IPS-18a (cell line): ENCODE results near the gene UBASH3A.

Experiments used
- H3K27ac ChIP-seq: one replicate; pipeline ENCODE4 v1.5.1; 2013; ENCODE audit warnings: low read length
- H3K27me3 ChIP-seq: one replicate; pipeline ENCODE4 v1.6.1; 2013; ENCODE audit warnings: mild to moderate bottlenecking, low read length; ENCODE audit not compliant: control insufficient read depth, insufficient read depth
- H3K36me3 ChIP-seq: one replicate; pipeline ENCODE4 v1.6.1; 2013; ENCODE audit warnings: low read depth, low read length; ENCODE audit not compliant: control insufficient read depth
- H3K4me1 ChIP-seq: one replicate; pipeline ENCODE4 v1.6.1; 2013; ENCODE audit warnings: low read depth, low read length; ENCODE audit not compliant: control insufficient read depth
- H3K4me3 ChIP-seq: one replicate; pipeline ENCODE4 v1.5.1; 2013; ENCODE audit warnings: low read length
- H3K9ac ChIP-seq: one replicate; pipeline ENCODE4 v1.6.1; 2013; ENCODE audit warnings: mild to moderate bottlenecking, low read length, moderate library complexity
- H3K9me3 ChIP-seq: one replicate; pipeline ENCODE4 v1.6.1; 2013; ENCODE audit warnings: low read depth, low read length; ENCODE audit not compliant: control insufficient read depth

UBASH3A gene

DNA sequence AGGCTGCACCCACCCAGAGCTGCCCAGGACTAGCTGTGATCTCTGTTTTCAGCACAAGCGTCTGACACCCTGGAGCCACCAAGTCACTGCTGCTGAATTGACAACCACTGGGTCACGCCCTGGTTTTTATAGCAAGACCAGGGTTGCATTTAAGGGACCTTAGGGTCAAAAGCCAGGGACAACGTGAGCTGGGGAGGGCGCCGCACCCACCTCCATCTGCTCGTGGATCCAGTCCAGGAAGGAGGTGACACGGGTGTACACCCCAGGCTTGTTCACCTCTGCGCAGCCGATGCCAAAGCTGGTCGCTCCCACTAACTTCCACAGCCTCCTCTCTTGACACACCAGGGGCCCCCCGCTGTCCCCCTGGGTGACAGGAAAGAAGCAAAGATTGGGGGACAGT is 28.2 kb upstream of the UBASH3A start:
- peaks cover 23% of the 10 kb centered on the region for H3K27me3 ChIP-seq
- H3K36me3 ChIP-seq, result no peaks in the 10 kb centered on the region
- H3K9ac ChIP-seq, result no peak overlapping the region
- no peaks in the 10 kb centered on the region for H3K9me3 ChIP-seq
- H3K4me3 ChIP-seq, result no peak overlapping the region
- H3K27ac ChIP-seq, result no peak overlapping the region
- peaks cover 6% of the 10 kb centered on the region for H3K4me1 ChIP-seq

DNA sequence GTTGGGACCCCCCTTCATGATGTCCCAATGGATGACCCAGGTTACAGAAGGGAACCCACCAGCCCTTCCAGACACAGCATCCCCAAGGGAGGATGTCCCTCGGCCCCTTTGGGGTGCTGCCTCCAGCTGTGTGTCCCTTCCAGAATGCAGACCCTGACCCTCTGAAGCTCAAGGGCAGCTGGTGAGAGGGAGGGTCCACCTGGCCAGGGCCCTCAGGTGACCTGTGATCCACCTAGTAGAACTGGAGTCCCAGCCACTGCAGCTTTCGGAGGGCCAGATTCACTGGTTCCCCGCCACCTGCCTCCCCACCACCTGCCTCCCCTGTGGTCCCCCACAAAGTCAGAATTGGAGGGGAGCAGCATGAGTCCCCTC is 27.8 kb upstream of the UBASH3A start:
- Histone ChIP-seq H3K4me3 (no peak overlapping the region), H3K9ac (no peak overlapping the region), H3K4me1 (peaks cover 6% of the 10 kb centered on the region), H3K27ac (no peak overlapping the region), H3K9me3 (no peaks in the 10 kb centered on the region), H3K36me3 (no peaks in the 10 kb centered on the region), H3K27me3 (peaks cover 23% of the 10 kb centered on the region)

DNA sequence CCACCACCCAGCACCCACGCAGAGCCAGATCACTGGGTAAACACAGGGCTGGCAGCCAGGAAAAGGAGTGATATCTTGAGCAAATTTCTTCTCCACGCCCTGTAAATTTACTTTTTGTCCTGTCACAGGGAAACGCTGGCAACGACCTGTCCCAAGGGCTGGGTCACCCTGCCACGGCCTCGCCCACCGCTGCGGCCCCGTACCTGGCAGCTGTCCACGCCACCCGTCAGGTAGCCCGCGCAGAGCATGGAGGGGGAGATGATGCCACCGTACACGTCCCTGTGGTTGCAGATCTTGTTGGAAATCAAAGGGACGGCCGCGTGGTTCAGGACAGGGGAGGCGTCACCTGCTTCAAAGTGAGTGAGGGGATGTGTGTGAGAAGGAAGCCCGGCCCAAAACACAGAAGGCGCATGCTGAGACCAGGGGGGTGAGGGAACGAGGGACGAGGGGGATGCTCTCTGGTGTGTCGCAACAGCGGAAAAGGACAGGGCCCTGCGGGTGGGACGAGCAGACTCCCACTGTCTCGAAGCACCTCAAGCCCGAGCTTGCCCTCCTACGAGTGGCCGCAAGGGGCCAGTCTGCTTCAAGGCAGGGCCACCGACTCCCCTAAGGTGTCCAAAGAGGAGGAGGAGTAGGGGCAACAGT is 27.2 kb upstream of the UBASH3A start:
- Histone ChIP-seq H3K27ac (no peak overlapping the region), H3K36me3 (no peaks in the 10 kb centered on the region), H3K9ac (no peak overlapping the region), H3K4me1 (peaks cover 6% of the 10 kb centered on the region), H3K27me3 (peaks cover 23% of the 10 kb centered on the region), H3K9me3 (no peaks in the 10 kb centered on the region), H3K4me3 (no peak overlapping the region)

DNA sequence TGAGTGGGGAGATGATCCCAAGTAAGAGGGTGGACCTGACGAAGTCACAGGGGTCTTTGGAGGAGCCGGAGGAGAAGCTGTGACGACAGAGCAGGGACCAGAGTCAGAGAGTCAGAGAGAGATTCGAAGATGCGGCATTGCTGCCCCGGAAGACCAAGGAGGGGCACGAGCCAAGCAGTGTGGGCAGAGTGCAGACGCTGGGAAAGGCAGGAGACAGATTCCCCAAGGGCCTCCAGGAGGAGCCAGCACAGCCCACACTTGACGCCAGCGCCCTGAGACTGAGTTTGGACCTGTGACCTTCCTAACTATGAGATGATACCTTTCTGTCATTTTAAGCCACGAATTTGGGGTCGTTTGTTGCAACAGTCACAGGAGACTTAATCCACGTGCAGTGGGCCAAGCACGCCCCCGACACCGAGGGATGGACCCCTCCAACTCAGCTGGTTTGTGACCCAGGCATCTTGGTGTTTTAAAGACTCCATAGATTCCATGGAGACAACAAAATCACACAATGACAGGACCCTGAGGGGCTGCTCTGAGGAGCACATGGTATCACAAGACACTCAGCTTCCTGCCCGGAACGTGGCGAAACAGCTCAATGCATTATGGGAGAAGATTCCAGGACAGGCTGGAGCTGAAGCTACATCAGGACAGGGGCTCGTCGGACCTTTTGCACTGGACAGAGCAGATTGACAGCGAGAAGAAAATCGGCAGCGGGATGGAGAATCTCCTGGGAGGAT is 26.3 kb upstream of the UBASH3A start:
- Histone ChIP-seq H3K27ac (no peak overlapping the region), H3K27me3 (peaks cover 23% of the 10 kb centered on the region), H3K4me3 (no peak overlapping the region), H3K9ac (no peak overlapping the region), H3K4me1 (peaks cover 6% of the 10 kb centered on the region), H3K9me3 (no peaks in the 10 kb centered on the region), H3K36me3 (no peaks in the 10 kb centered on the region)

DNA sequence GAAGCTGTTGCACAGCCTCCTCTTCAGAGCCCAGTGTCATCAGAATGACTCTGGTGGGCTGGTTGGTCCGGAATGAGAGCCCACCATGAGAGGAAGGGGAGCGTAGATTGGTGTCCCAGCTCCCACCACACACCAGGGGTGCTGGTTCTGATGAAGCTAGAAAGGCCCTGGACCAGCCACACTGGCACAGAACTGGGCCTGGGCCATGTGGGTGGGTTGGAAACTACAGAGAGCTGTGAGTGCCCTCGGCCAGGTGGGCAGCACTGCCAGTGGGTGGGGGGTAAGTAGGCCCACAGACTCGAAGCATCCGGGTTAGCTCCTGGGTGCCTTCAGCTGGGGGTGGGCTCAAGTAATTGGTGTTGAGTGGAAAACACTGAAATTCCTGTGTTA is 25.8 kb upstream of the UBASH3A start:
- H3K4me3 ChIP-seq, result no peak overlapping the region

DNA sequence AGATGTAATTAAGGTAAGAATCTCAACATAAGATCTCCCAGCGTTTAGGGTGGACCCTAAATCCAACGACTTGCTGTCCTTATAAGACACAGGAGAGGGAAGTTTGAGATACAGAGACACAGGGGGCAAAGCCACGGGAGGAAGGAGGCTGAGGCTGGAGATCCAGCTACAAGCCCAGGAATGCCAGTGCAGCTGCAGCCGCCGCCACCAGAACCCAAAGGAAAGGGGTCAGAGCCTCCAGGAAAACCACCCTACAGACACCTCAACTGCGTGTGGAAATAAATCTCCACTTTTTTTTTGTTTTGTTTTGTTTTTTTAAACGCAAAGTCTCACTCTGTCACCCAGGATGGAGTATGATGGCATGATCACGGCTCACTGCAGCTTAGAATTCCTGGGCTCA is 25.3 kb upstream of the UBASH3A start:
- H3K9ac ChIP-seq, result no peak overlapping the region
- H3K4me1 ChIP-seq, result peaks cover 6% of the 10 kb centered on the region
- no peak overlapping the region for H3K4me3 ChIP-seq
- peaks cover 23% of the 10 kb centered on the region for H3K27me3 ChIP-seq
- no peaks in the 10 kb centered on the region for H3K9me3 ChIP-seq
- H3K27ac ChIP-seq, result no peak overlapping the region
- H3K36me3 ChIP-seq, result no peaks in the 10 kb centered on the region

More for the DNA sequence above, 25.8 kb upstream of the UBASH3A start:
- Histone ChIP-seq H3K27ac (no peak overlapping the region), H3K4me1 (peaks cover 6% of the 10 kb centered on the region), H3K36me3 (no peaks in the 10 kb centered on the region), H3K27me3 (peaks cover 23% of the 10 kb centered on the region), H3K9me3 (no peaks in the 10 kb centered on the region), H3K9ac (no peak overlapping the region)

DNA sequence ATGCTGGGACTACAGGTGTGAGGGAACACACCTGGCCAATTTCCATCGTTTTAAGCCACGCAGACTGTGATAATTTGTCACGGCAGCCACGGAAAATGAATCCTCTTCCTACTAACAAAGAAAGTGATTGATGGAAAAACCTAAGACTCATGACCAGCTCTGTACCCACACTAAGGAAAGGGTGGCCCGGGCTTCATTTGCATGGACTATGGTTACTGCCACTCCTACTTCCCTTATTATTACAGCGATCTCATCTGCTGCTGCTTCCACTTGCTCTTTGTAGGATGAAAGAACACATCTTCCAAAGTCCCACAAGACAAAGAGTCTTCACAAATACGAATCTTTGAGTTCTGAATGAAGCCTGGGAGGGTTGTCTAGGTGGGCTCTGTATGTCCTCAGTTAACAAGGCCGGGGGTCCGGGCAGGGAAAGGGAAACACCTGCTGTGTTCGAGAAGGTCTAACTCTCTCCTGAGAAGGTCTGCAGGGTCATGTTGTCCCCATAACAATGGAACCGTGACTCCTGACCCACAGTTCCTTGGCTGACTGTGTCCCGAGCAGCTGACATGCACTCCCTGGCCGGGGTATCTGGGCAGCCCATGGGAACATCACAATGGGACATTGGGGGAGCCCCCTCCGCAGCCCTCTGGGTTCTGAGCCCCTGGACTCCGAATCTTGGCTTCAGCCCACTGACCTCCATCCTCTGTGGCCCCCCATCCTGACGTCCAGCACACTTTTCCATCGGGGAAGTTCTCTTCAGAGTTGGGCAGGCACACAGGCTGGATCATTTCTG is 24.1 kb upstream of the UBASH3A start:
- H3K4me1 ChIP-seq, result peaks cover 1% of the 10 kb centered on the region
- no peak overlapping the region for H3K4me3 ChIP-seq
- no peaks in the 10 kb centered on the region for H3K36me3 ChIP-seq
- H3K27me3 ChIP-seq, result peaks cover 14% of the 10 kb centered on the region
- H3K27ac ChIP-seq, result no peak overlapping the region
- H3K9me3 ChIP-seq, result no peaks in the 10 kb centered on the region
- no peak overlapping the region for H3K9ac ChIP-seq

DNA sequence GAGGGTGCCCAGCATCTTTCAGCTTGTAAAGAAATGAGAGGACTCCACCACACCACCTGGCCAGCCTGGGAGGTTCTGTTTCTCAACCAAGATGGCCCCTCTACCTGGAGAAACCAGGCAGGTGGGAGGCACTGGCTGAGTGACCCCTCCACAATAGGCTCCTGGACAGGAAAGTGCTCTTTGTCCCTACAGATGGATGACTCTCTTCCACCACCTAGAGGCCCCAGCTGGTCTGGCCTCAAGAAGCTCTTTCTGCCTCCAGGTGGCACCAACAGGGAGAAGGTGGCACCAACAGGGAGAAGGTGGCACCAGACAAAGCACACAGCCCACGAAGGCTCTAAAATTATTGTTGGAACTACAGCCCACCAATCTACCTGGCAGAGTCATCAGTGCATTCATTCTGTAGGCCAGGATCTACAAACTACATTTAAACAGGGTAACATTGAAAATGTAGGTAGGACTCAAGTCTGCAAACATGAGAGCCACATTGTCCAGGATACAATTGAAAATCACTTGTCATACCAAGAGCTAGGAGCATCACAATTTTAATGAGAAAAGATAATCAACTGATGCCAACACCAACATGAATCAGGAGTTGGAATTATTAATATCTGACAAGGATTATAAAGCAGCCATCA is 22.2 kb upstream of the UBASH3A start:
- H3K36me3 ChIP-seq, result no peaks in the 10 kb centered on the region
- H3K27me3 ChIP-seq, result no peaks in the 10 kb centered on the region
- no peaks in the 10 kb centered on the region for H3K4me1 ChIP-seq
- H3K4me3 ChIP-seq, result no peak overlapping the region
- no peak overlapping the region for H3K9ac ChIP-seq
- no peaks in the 10 kb centered on the region for H3K9me3 ChIP-seq
- no peak overlapping the region for H3K27ac ChIP-seq

DNA sequence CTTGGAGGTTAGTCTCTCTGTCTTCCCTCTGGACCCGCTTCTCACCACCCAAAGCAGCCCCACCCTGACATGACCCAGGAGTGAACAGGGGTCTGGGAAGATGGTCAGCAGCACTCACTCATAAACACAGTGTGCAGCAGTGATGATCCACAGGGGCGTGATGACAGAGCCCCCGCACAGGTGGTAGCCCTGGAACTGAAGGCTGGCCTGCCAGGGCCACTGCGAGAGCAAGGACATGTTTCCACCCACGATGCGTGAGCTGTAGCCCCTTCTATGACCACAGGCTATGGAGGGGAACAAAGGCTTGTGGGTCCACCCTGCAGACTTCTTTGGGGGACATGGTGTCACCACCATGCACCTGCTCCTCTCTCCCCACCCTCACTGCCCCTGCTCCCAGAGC is 20.8 kb upstream of the UBASH3A start:
- H3K9ac ChIP-seq, result no peak overlapping the region
- no peak overlapping the region for H3K4me3 ChIP-seq
- no peak overlapping the region for H3K27ac ChIP-seq
- no peaks in the 10 kb centered on the region for H3K36me3 ChIP-seq
- no peaks in the 10 kb centered on the region for H3K27me3 ChIP-seq
- no peaks in the 10 kb centered on the region for H3K4me1 ChIP-seq
- H3K9me3 ChIP-seq, result no peaks in the 10 kb centered on the region

DNA sequence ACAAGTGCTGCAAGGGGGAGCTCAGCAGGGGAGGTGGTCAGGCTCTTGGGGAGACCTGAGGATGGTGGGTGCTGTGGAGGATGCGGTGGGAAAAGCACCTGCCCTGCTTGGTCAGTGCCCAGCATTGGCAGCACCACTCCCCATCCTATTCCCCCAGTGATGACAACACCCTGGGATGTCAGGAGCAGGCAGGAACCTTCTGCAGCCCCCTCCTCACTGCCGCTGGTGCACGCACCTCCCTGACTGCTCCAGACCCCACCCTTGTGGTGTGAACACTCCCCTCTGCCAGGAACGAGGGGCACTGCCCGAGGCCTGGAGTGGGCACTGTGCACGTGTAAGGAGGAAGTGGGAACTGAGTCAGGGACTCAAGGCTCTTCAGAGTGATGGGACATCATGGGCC is 20.4 kb upstream of the UBASH3A start:
- no peak overlapping the region for H3K4me3 ChIP-seq
- no peaks in the 10 kb centered on the region for H3K9me3 ChIP-seq
- no peaks in the 10 kb centered on the region for H3K27me3 ChIP-seq
- no peak overlapping the region for H3K9ac ChIP-seq
- no peaks in the 10 kb centered on the region for H3K36me3 ChIP-seq
- H3K27ac ChIP-seq, result no peak overlapping the region
- no peaks in the 10 kb centered on the region for H3K4me1 ChIP-seq

DNA sequence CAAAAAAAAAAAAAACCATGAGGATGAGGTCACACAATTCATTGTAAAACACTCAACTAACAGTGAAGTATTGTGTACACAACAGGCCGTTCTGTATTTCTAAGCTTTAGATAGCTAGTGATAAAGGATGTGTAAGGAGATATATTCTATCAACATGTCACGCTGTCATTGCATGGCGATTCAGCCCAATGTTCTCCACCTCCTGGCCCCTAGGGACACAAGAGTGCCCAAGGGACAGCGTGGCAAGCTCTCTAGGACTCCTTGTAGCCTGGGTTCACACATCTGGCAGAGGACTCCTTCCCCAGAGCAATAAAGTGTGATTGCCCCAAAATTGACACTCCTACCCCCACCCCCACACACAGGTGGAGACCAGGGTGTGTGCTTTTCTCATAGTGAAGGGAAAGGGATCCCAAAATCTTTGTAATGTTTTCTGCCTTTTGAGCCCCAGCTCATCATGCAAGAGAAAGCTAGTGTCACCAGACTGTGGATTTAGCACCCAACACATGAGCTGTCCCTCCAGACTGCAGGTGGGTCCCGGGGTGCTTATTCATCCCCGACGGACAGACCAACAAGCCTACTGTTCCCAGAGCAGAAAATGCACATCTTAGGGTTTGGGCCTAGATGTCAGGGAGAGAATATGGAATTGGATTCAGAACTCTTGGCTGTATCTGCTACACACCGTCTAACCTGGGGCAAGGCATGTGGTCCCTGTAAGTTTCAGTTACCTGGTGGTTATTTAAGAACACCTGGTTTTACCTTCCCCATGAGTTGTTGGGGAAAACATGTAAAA is 19.4 kb upstream of the UBASH3A start:
- no peak overlapping the region for H3K27ac ChIP-seq
- no peak overlapping the region for H3K4me3 ChIP-seq
- H3K9ac ChIP-seq, result no peak overlapping the region
- H3K9me3 ChIP-seq, result no peaks in the 10 kb centered on the region
- H3K27me3 ChIP-seq, result no peaks in the 10 kb centered on the region
- H3K4me1 ChIP-seq, result peaks cover 3% of the 10 kb centered on the region
- no peaks in the 10 kb centered on the region for H3K36me3 ChIP-seq
